ENCODE measurements around the gene TATDN2.

Gene TATDN2

GRCh38 chr3:10321630-10322351, 73.5 kb downstream of the TATDN2 start:
- no peak for DNase-seq

GRCh38 chr3:10322352-10322710, 74.1 kb downstream of the TATDN2 start:
- DNase-seq = no peak

GRCh38 chr3:10327592-10327991, 79.3 kb downstream of the TATDN2 start:
- no peak for DNase-seq

- DNase-seq = no peak
Observed at GRCh38 chr3:10328460-10329071, 80.3 kb downstream of the TATDN2 start.

- no peak for DNase-seq
Observed at GRCh38 chr3:10329495-10330015, 81.3 kb downstream of the TATDN2 start.

GRCh38 chr3:10330319-10330718, 82.1 kb downstream of the TATDN2 start:
- no peak for DNase-seq
